ENCODE measurements around the gene SART1.
A peak's percentile ranks its signal among the peaks of the same experiment; 100 is the strongest.

SART1 gene, protein sequence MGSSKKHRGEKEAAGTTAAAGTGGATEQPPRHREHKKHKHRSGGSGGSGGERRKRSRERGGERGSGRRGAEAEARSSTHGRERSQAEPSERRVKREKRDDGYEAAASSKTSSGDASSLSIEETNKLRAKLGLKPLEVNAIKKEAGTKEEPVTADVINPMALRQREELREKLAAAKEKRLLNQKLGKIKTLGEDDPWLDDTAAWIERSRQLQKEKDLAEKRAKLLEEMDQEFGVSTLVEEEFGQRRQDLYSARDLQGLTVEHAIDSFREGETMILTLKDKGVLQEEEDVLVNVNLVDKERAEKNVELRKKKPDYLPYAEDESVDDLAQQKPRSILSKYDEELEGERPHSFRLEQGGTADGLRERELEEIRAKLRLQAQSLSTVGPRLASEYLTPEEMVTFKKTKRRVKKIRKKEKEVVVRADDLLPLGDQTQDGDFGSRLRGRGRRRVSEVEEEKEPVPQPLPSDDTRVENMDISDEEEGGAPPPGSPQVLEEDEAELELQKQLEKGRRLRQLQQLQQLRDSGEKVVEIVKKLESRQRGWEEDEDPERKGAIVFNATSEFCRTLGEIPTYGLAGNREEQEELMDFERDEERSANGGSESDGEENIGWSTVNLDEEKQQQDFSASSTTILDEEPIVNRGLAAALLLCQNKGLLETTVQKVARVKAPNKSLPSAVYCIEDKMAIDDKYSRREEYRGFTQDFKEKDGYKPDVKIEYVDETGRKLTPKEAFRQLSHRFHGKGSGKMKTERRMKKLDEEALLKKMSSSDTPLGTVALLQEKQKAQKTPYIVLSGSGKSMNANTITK

GRCh38 chr11:65961267-65962140 is at the start of gene SART1:
SART1 (plus strand) TSS chr11:65961734; CDS start chr11:65961781, 47 bp downstream.
- peak; percentile 99 for DNase-seq (ENCODE audit: low spot score)

- no peak for DNase-seq (ENCODE audit: low spot score)
These were observed 48.7 kb upstream of the SART1 start for GRCh38 chr11:65912845-65913244.

GRCh38 chr11:65915101-65915820 is 46.3 kb upstream of the SART1 start:
- DNase-seq (ENCODE audit: low spot score): no peak

DNA sequence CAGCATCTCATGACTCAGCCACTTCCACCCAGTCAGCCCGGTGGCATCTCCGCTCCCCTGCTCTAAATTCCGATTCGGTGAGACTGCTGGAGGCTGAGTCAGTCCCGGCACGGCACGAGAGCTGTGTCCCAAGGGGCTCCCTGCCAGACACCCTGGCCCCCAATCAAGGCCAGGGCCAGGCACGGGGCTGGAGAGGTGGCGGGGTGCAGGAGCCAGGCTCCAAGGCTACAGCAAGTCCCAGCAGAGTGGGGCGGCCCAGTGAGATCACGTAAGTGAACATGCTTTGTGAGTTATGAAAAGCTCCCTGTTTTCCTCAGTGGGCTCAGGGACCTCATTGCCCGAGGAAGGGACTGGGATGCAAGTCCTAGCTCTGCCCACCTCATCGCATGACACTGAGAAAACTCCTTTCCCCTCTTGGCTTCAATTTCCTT is 45.7 kb upstream of the SART1 start:
- peak; percentile 94 for DNase-seq (ENCODE audit: low spot score)

DNA sequence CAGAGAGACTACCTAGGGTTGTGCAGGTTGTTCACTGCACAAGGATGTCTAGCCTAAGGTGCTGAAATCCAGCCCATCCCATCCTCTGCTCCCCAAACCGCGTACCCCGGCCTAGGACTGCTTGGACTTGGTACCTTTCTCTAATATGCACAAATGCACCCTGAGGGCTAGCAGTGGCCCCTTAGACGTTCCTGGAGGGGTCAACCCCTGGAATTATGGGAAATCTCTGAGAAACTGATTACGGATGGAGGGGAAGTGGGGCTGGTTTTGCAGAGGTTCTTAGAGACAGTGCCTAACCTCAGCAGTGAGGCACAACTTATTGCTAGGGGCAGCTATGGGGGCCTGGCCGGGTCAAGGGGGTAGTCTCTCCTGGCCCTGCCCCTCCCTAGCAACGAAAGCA is 45.1 kb upstream of the SART1 start:
- no peak for DNase-seq (ENCODE audit: low spot score)

- no peak for DNase-seq (ENCODE audit: low spot score)
These were observed 44.5 kb upstream of the SART1 start for GRCh38 chr11:65917077-65917433.

DNA sequence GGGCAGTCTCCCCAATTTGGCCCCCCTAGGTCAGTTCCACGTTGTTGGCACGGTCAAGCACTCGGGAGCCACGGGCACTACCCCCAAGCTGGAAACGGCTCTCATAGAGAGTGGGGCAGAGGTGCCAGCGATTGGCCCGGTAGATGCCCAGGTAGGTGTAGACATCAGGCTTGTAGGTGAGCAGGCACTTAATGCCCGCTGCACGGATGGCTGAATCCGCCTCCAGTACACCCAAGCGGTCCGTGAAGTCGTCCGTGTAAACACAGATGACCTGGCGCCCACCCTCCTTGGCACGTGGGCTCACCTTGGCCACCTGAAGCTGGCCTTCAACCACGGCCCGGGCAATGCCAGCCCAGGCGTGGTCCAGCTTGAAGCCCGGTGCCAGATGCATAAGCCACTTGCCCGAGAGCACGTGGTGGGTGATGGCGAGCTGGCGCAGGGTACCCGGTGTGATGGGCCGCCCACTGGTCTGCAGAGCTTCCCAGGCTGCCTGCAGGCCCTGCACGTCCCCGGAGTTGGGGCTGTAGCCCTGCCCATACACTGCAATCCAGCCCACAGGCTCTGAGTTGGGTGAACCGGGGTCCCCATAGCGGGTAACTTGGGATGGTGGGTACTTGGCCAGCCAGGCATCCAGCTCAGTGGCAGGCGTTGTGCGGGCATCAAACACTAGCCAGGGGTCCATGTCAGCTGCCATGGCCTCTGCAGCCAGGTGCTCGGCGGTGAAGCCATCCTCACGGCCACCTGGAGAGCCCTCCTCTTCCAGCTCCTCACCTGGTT is 43.9 kb upstream of the SART1 start:
- DNase-seq (ENCODE audit: low spot score): no peak

DNA sequence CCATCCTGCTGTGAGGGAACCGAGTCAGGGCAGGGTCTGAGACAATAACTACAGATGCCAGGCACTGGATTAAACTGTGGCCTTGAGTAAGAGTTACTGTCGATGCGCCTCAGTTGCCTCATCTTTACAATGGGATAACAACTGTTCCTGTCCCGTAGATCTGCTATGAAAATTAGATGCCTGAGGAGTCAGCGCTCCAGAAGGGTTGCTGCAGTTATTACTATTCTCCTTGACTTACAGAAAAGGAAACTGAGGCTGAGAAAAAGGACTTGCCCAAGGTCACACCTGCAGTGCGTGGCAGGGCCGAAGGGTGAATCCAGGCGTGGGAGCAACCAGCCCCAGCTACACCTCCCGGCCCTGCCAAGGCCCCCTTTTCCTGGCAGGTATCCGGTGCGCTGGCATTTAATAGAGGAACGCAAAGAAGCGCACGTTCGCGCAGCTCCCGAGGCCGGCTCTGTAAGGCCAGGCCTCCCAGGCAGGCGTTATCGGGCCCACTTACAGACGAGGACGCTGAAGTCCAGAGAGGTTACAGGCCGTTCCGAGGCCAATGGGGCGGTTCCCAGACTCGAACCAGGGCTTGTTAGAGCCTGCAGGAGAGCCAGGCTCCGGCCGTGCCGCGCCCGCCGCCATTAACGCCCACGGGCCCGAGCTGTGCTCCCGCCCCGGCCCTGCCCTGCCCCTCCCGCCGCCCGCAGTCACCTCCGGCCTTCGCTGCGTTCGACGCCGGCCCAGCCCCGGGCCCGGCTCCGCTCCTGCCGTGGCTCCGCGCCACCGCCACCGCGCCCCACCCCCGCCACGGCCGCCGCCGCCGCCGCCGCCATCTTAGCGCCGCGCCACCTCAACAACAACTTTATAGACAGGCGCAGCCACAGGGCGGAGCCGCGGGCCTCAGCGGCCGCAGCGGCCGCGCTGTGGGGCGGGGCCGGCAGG is 43.1 kb upstream of the SART1 start, which contains the start of gene C11orf68:
Gene C11orf68, minus strand, starts transcription at position 852 of the 930 bp plus-strand sequence. Its CDS starts 31 bp downstream, at position 821.
- no peak for DNase-seq (ENCODE audit: low spot score)

- peak; percentile 98 for DNase-seq (ENCODE audit: low spot score)
These were observed 42.4 kb upstream of the SART1 start, which contains the start of gene DRAP1 for GRCh38 chr11:65919141-65919572. DRAP1 (plus strand) TSS chr11:65919426; CDS start chr11:65919502, 76 bp downstream.

DNA sequence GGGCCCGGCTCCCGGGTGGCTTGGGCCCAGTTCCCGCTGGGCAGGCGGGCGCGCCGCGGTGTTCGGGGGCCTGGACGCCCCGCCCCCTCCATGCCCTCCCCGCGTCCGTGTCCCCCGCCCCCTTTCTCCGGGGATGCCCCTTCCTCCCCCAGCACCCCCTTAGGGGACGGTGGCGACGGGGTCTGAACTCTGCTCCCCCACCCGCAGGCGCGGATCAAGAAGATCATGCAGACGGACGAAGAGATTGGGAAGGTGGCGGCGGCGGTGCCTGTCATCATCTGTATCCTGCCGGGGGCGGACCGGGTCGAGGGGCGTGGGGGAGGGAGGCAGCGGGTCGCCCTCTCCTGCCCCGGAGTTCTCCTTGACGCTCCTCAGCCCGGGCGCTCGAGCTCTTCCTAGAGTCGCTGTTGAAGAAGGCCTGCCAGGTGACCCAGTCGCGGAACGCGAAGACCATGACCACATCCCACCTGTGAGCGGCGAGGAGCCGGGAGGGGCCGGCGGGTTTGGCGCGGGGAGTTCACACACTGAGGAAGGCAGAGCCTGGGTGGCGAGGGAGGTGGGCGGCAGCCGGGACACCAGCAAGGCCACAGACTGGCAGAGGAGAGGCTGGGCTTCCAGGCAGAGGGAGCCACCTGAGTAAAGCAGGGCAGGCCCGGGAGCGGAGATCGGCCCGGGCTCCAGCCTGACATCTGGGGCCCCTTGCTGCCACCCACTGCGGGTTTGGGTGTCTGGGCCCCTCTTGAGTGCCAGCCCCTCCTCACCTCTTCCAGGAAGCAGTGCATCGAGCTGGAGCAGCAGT is 41.8 kb upstream of the SART1 start:
- no peak for DNase-seq (ENCODE audit: low spot score)

- no peak for DNase-seq (ENCODE audit: low spot score)
These were observed 41.1 kb upstream of the SART1 start for GRCh38 chr11:65920372-65920802.

DNA sequence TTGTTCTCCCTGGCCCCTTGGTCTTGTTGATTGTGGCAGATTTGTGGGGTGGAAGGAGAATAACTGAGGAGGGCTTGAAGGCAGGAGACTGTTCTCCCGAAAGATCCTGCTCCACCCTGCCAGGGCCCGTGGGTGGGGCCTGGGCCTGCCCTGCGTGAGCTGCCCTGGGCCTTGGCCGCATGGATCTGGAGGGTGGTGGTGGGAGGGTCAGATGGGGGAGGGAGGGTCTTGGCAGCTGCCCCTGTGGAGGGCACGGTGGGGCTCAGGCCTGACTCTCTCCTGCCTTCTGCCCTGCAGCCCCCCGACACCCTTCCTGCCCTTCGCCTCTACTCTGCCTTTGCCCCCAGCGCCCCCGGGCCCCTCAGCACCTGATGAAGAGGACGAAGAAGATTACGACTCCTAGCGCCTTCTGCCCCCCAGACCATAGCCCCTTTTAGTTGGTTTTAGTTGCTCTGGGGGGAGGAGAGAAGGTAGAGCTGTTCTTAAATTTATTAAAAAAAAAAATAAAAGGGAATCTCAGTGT is 40.4 kb upstream of the SART1 start:
- DNase-seq (ENCODE audit: low spot score): no peak

GRCh38 chr11:65921876-65922275 is 39.7 kb upstream of the SART1 start:
- DNase-seq (ENCODE audit: low spot score): no peak

DNA sequence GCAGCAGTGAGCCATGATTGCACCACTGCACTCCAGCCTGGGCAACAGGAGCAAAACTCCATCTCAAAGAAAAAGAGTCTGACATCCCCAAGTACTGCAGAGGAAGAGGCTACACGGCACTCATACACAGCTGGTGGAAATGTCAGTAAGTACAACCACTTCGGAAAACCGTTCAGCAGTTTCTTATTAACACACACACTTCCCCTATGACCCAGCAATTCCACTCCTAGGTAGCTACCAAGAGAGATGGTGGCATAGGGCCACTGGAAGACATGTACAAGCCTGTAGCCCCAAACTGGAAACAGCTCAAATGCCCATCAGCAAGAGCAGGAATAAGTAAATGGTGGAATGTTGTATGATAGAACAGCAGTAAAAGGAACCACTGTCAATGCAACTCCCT is 39.0 kb upstream of the SART1 start:
- DNase-seq (ENCODE audit: low spot score): no peak

- DNase-seq (ENCODE audit: low spot score): no peak
These were observed 36.1 kb upstream of the SART1 start for GRCh38 chr11:65925397-65925796.

DNA sequence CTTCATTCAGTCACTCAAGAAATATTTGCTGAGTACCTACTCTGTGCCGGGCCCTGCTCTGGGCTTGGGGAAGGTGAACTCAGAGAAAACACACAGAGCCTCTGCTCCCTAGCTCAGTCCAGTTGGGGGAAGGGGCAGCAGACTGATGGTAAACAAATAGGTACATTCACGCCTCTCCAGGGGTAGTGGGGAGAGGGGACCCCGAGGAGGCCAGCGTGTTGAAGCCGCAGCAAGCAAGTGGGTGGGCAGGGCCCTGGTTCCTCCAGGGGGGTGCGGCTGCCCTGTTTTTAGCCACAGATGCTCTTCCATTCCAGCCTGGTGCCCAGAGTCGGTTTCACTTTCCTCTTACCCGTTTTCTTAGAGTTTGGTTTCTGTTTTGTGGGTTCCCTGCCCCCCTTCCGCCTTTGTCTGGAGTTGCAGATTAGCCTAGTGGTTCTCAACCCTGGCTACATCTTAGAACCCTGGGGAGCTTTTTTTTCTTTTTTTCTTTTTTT is 33.6 kb upstream of the SART1 start:
- DNase-seq (ENCODE audit: low spot score): no peak

DNA sequence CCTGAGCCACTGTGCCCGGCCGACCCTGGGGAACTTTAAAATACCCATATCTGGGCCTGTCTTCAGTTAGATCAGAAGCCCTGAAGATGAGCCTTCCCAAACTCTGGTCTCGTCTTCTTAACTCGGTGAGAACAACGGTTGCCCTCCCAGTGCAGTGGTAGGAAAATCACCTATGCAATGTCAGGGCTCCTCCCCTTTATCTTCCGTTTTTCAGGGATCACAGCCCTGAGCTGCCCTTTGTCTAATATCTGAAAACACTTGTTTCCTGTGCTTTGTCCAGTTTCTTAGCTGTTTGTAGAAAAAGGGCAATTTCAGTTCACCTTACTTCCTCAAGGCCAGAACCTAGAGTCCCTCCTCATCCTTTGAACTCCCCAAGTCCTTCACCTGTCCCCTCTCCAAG is 32.9 kb upstream of the SART1 start:
- DNase-seq (ENCODE audit: low spot score): no peak

Data from LoVo (cell line).